WI38 (cell line): ENCODE results near the gene FYTTD1.
A peak's percentile ranks its signal among the peaks of the same experiment; 100 is the strongest.

Source experiments
- H3K4me3 ChIP-seq: 2 replicates; pipeline ENCODE4 v1.5.1; 2011; ENCODE audit warnings: low read depth, mild to moderate bottlenecking, control low read depth, low read length
- TF ChIP-seq, protein P1 (sequence below): IDR thresholded peaks from 2 replicates; pipeline ENCODE4 v1.5.1; 2012; ENCODE audit warnings: low read depth, mild to moderate bottlenecking, control low read depth, low read length

The FYTTD1 gene

DNA sequence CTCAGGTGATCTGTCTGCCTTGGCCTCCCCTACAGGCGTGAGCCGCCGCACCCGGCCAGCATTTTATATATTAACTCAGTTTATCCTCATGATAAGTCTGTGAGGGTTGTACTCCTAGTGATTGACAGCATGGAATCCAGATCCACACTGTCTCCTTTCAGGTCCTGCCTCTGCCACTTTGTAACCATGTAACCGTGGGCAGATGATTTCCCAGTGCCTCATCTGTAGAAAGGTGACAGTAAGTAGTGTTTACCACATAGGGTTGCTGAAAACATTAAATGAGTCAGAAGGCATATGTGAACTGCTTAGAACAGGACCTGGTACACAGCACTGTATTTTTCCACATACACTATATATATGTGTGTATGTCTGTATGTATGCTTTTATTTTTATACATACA is 2.4 kb downstream of the FYTTD1 start:
- TF ChIP-seq, protein P1, sequence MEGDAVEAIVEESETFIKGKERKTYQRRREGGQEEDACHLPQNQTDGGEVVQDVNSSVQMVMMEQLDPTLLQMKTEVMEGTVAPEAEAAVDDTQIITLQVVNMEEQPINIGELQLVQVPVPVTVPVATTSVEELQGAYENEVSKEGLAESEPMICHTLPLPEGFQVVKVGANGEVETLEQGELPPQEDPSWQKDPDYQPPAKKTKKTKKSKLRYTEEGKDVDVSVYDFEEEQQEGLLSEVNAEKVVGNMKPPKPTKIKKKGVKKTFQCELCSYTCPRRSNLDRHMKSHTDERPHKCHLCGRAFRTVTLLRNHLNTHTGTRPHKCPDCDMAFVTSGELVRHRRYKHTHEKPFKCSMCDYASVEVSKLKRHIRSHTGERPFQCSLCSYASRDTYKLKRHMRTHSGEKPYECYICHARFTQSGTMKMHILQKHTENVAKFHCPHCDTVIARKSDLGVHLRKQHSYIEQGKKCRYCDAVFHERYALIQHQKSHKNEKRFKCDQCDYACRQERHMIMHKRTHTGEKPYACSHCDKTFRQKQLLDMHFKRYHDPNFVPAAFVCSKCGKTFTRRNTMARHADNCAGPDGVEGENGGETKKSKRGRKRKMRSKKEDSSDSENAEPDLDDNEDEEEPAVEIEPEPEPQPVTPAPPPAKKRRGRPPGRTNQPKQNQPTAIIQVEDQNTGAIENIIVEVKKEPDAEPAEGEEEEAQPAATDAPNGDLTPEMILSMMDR, result no peak
- peak overlapping the region; percentile 91 for H3K4me3 ChIP-seq

GRCh38 chr3:197753263-197753662 is 3.6 kb downstream of the FYTTD1 start:
- no peak overlapping the region for H3K4me3 ChIP-seq

DNA sequence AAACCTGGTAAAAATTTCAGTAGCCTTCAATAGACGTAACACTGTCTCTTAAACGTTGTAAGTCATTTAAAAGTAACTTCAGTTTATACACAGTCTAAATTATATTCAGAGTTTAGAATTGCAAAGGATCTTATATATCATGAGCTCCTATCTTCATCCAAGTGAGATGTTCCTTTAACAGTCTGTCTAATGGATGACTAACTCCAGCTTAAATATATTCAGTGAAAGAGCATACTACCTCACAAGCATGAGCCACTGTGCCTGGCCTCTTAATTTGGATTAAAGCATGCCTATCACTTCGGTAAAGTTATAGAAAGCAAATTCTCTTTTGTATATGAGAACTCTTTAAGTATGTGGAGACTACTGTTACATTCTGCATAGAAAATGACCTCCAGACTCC is 7.0 kb downstream of the FYTTD1 start:
- TF ChIP-seq, protein P1, result no peak
- H3K4me3 ChIP-seq, result no peak overlapping the region

More at GRCh38 chr3:197753263-197753662, 3.6 kb downstream of the FYTTD1 start:
- TF ChIP-seq, protein P1, result no peak

GRCh38 chr3:197758512-197758911 is 8.8 kb downstream of the FYTTD1 start:
- H3K4me3 ChIP-seq, result no peak overlapping the region
- TF ChIP-seq, protein P1, result no peak

- no peak overlapping the region for H3K4me3 ChIP-seq
- TF ChIP-seq, protein P1, result no peak
Measured at GRCh38 chr3:197761784-197762183, 12.1 kb downstream of the FYTTD1 start.

GRCh38 chr3:197775317-197775716 is 25.6 kb downstream of the FYTTD1 start:
- TF ChIP-seq, protein P1, result no peak
- no peak overlapping the region for H3K4me3 ChIP-seq

DNA sequence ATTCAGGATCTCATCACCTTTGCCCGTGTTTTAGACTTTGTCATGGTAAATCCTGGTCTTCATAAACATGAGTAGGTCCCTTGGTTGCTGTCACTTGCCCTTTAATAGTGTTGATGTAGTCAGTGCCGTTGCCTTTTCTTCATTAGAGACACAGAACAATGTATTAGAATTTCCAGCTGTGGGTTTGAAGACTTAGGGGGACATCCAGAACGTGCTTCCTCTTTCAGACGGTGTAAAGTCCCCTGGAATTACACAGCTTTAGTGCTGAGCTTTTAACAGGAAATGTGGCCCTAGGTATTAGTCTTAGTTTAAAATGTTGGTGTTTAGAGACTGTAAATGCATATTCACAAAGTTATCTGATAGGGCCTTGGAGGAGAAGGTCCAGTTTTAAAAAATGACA is 32.5 kb downstream of the FYTTD1 start:
- H3K4me3 ChIP-seq, result no peak overlapping the region
- TF ChIP-seq, protein P1, result no peak
